DOHH2 (cell line): ENCODE results near the gene TINAGL1.

Source experiments
- EZH2phosphoT487 ChIP-seq: fragments of 200-600 bp; sonication (generic); IDR thresholded peaks from 2 replicates; pipeline ENCODE4 v1.6.1; 2017; ENCODE audit warnings: borderline replicate concordance, mild to moderate bottlenecking, antibody characterized with exemption, low read length, moderate library complexity, mixed read lengths
- TF ChIP-seq, protein P1 (sequence below): fragments of 200-600 bp; sonication (generic); IDR thresholded peaks from one replicate; pipeline ENCODE4 v1.5.1; 2014; ENCODE audit warnings: antibody characterized with exemption, mild to moderate bottlenecking, low read depth, low read length; ENCODE audit not compliant: poor library complexity, severe bottlenecking

DNA sequence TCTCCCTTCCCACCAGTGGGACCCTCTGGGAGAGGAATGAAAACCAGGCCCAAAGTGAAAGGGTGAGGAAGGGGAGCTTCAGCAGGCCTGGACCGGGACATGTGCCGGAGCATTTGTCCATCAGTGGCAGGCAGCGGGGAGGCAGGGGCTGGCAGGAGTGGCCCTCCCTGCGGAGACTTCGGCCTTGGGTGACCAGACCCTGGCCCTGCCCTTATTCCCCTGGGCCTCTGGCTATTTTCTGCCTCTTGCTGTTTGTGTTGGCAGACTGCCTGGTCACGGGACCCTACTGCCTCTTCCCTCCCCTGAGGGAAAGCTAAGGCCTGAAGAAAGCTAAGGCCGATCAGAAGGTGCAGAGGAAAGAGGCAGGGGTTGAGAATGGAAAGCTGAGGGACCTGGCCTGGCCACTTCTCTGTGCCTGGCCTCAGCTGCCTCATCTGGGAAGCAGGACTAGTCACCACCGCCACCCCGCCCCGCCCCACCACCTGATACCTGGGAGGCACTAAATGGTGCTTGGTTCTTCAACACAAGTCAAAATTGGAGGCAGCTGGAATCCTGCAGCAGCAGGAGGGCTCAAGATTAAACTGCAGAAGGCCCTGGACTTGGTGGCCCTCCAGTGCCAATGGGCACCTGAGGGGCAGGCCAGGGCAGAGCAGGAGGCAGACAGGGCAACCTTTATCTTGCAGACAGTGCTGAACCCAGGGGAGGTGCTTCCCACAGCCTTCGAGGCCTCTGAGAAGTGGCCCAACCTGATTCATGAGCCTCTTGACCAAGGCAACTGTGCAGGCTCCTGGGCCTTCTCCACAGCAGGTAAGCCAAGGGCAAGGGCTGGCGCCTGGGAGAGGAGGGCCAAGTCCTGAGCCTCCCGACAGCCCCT lies 7.9 kb downstream of the TINAGL1 start:
- TF ChIP-seq EZH2phosphoT487: no peak
- TF ChIP-seq, protein P1, sequence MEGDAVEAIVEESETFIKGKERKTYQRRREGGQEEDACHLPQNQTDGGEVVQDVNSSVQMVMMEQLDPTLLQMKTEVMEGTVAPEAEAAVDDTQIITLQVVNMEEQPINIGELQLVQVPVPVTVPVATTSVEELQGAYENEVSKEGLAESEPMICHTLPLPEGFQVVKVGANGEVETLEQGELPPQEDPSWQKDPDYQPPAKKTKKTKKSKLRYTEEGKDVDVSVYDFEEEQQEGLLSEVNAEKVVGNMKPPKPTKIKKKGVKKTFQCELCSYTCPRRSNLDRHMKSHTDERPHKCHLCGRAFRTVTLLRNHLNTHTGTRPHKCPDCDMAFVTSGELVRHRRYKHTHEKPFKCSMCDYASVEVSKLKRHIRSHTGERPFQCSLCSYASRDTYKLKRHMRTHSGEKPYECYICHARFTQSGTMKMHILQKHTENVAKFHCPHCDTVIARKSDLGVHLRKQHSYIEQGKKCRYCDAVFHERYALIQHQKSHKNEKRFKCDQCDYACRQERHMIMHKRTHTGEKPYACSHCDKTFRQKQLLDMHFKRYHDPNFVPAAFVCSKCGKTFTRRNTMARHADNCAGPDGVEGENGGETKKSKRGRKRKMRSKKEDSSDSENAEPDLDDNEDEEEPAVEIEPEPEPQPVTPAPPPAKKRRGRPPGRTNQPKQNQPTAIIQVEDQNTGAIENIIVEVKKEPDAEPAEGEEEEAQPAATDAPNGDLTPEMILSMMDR: no peak
